ENCODE data around the gene DNAJC15. TPM values are rescaled to one million over a fixed set of nuclear protein-coding genes. Genes with fewer than 3 reads are reported as not detected.

DNAJC15 gene
- total RNA-seq, result 10 to 100 TPM; 12.3 to 14.2 TPM

DNA sequence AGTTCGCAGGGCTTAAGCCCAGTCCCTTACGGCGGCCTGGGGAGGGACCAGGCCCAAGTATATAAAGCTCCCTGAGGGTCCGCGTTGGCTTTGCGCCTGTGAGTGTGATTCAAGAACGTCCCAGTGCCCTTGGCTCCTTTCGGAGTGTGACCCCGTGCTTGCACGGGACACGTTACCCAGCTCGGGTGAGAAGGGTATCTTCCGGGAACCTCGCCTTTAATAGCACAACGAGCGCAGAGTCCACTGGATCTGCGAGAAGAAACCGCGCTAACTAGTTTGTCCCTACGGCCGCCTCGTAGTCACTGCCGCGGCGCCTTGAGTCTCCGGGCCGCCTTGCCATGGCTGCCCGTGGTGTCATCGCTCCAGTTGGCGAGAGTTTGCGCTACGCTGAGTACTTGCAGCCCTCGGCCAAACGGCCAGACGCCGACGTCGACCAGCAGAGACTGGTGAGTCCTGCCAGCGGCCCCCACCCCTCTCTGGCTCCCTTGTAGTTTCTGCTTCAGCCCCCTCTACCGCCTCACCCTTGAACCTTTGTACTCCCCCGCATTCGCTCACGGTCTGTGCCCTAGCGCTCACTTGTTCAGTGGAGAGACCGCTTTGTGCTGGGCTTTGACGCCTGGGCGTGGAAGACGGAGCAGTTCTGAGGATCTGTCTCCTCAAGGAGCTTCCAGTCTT lies at the start of gene DNAJC15:
Gene DNAJC15, plus strand, starts transcription at position 298 of the 675 bp plus-strand sequence. Its CDS starts 41 bp downstream, at position 339.
- CTCF ChIA-PET, result interaction anchor here (0.6 to 2.4 kb wide), 14 partner anchors 9 to 59 kb away, joined by 3 to 8 read pairs (median 3); no protein-coding TSS in a partner anchor
- H3K27me3 Mint-ChIP-seq (ENCODE audit: low read depth), result no peaks in the 10 kb centered on the region

DNA sequence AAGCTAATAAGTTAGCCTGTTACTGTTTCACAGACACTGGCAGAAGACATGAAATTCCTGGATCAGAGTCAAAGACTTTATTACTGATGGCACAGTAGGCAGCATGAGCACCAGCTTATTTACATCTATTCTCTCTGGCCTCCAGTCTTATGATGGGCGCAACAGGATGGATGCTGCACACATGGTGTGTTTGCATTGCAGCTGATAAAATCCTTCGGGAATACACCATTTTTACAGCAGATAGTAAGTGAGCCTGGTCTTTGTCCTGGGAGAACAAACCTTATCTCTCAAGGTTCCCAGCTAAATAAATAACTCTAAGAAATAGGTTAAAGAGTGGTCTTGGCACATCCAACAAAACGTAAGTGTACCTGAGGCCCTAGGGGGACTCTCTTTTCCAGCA lies 47.3 kb upstream of the DNAJC15 start:
- ATAC-seq (no peak), DNase-seq (no peak)
- Mint-ChIP-seq H3K4me1 (ENCODE audit: low read depth) (peaks cover 17% of the 10 kb centered on the region), H3K9me3 (ENCODE audit: insufficient read depth) (peaks cover 6% of the 10 kb centered on the region), H3K36me3 (ENCODE audit: low read depth) (peaks cover 58% of the 10 kb centered on the region), H3K4me3 (no peak overlapping the region), H3K27ac (no peak overlapping the region), H3K27me3 (ENCODE audit: low read depth) (no peaks in the 10 kb centered on the region)
- CTCF ChIA-PET, result interaction anchor here (0.7 to 1.2 kb wide), 2 partner anchors 12 to 657 kb away, joined by 3 read pairs; no protein-coding TSS in a partner anchor
- POLR2A ChIA-PET, result no interaction called here

More for the DNA sequence above, at the start of gene DNAJC15:
- peak; percentile 94 for ATAC-seq
- H3K4me3 Mint-ChIP-seq, result peak within 1 kb of the TSS; percentile 95
- peaks cover 15% of the 10 kb centered on the region for H3K4me1 Mint-ChIP-seq (ENCODE audit: low read depth)
- POLR2A ChIA-PET, result interaction anchor here (0.6 to 3.9 kb wide), 6 partner anchors 26 to 440 kb away, joined by 3 to 37 read pairs (median 5); partner anchors contain the start of gene EPSTI1
- H3K27ac Mint-ChIP-seq, result peak within 1 kb of the TSS; percentile 95
- peaks cover 17% of the 10 kb centered on the region for H3K36me3 Mint-ChIP-seq (ENCODE audit: low read depth)
- no peaks in the 10 kb centered on the region for H3K9me3 Mint-ChIP-seq (ENCODE audit: insufficient read depth)
- DNase-seq, result peak; percentile 82

DNA sequence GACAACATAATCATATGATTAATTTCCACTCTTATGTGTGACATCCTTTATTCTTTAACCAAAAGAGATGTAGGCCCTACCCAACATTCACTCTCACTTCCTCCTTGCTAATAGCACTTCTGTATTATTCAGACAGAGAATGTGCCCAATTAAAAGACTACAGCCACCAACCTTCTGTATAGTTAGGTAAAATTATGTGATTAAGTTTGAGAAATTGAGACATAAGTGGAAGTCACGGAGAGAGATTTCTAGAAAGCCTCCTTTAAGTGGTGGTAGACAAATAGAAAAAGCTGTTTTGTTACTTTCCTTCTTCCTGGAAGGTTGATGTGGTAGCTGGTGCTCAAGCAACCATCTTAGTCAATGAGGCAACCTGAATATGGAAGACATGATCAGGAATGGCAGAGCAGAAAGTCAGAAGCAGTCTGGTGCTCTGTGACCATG lies 46.1 kb upstream of the DNAJC15 start:
- Mint-ChIP-seq H3K27me3 (ENCODE audit: low read depth) (no peaks in the 10 kb centered on the region), H3K4me3 (no peak overlapping the region), H3K27ac (peak overlapping the region; percentile 3), H3K4me1 (ENCODE audit: low read depth) (peaks cover 14% of the 10 kb centered on the region), H3K36me3 (ENCODE audit: low read depth) (peaks cover 58% of the 10 kb centered on the region), H3K9me3 (ENCODE audit: insufficient read depth) (peaks cover 6% of the 10 kb centered on the region)
- CTCF ChIA-PET, result interaction anchor here (1.2 to 1.6 kb wide), 2 partner anchors 10 to 14 kb away, joined by 3 to 5 read pairs; no protein-coding TSS in a partner anchor
- ATAC-seq, result no peak
- DNase-seq, result no peak
- POLR2A ChIA-PET, result interaction anchor here (1.7 kb wide), 1 partner anchor 14 kb away, joined by 4 read pairs; the partner anchor contains the start of gene EPSTI1

DNA sequence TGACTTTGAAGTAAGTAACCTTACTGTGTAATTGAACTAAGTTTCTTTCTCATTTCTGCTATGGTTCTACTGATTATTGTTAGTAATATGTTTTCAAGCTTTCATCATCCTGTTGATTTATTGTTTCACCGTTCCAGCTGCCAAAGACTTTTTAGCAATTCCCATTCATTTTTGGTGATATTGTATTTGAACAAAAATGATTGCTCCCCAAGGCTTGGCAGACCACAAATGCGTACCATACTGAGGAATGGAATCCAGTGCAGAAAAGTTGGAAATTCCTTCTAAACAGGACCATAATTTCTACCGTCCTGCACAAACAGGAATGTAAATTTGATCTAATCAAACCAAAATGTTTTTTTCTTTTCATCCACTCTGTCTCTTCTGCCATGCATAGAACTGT lies 42.1 kb upstream of the DNAJC15 start:
- no peak overlapping the region for H3K4me3 Mint-ChIP-seq
- peaks cover 30% of the 10 kb centered on the region for H3K4me1 Mint-ChIP-seq (ENCODE audit: low read depth)
- DNase-seq, result no peak
- ChIA-PET CTCF (interaction anchor here (2.6 kb wide), 1 partner anchor 9 kb away, joined by 6 read pairs; no protein-coding TSS in a partner anchor), POLR2A (interaction anchor here (2.7 kb wide), 1 partner anchor 10 kb away, joined by 14 read pairs; the partner anchor contains the start of gene EPSTI1)
- H3K27me3 Mint-ChIP-seq (ENCODE audit: low read depth), result no peaks in the 10 kb centered on the region
- no peak for ATAC-seq
- H3K27ac Mint-ChIP-seq, result no peak overlapping the region
- H3K9me3 Mint-ChIP-seq (ENCODE audit: insufficient read depth), result peaks cover 6% of the 10 kb centered on the region
- peaks cover 67% of the 10 kb centered on the region for H3K36me3 Mint-ChIP-seq (ENCODE audit: low read depth)

DNA sequence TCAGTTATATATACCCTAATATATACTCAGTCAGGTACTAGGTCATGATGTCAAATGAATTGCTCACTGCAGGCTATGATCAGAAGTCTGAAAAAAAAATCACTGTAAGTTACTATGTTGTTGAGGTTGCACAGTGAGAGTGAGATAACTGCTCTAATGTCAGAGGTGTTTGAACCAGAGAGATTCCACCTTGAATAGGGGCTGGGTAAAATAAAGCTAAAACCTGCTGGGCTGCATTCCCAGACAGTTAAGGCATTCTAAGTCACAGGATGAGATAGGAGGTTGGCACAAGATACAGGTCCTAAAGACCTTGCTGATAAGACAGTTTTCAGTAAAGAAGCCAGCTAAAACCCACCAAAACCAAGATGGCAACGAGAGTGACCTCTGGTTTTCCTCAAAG lies 41.5 kb upstream of the DNAJC15 start:
- Mint-ChIP-seq H3K27ac (no peak overlapping the region), H3K27me3 (ENCODE audit: low read depth) (no peaks in the 10 kb centered on the region), H3K36me3 (ENCODE audit: low read depth) (peaks cover 66% of the 10 kb centered on the region)

DNA sequence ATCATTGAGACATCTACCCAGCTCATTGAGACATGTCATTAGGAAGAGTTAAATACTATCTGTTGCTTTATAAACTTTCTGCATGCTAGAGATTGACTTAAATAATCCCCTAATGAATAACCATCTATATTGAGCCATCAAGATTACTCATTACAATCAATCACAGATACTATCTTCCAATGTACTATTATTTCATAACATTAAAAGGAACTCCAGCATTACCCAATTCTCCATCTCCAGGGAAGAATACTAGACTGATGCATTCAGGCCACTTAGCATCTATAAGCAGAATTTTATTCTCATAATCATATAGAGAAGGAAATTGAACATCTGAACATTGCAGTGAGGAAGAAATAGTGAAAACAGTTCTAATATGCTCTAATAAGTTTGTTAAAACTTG lies 39.4 kb upstream of the DNAJC15 start:
- CTCF ChIA-PET, result no interaction called here
- POLR2A ChIA-PET, result interaction anchor here (1.2 kb wide), 1 partner anchor 9 kb away, joined by 4 read pairs; no protein-coding TSS in a partner anchor
- Mint-ChIP-seq H3K27me3 (ENCODE audit: low read depth) (no peaks in the 10 kb centered on the region), H3K9me3 (ENCODE audit: insufficient read depth) (peaks cover 6% of the 10 kb centered on the region), H3K4me1 (ENCODE audit: low read depth) (peaks cover 34% of the 10 kb centered on the region), H3K27ac (no peak overlapping the region), H3K4me3 (no peak overlapping the region), H3K36me3 (ENCODE audit: low read depth) (peaks cover 60% of the 10 kb centered on the region)
- DNase-seq, result no peak
- ATAC-seq, result no peak

More for the DNA sequence above, 41.5 kb upstream of the DNAJC15 start:
- POLR2A ChIA-PET, result interaction anchor here (2.7 kb wide), 1 partner anchor 10 kb away, joined by 14 read pairs; the partner anchor contains the start of gene EPSTI1
- CTCF ChIA-PET, result interaction anchor here (1.2 to 2.6 kb wide), 3 partner anchors 9 to 12 kb away, joined by 3 to 6 read pairs (median 5); no protein-coding TSS in a partner anchor
- peaks cover 6% of the 10 kb centered on the region for H3K9me3 Mint-ChIP-seq (ENCODE audit: insufficient read depth)
- H3K4me3 Mint-ChIP-seq, result no peak overlapping the region
- no peak for ATAC-seq
- no peak for DNase-seq
- peaks cover 30% of the 10 kb centered on the region for H3K4me1 Mint-ChIP-seq (ENCODE audit: low read depth)

DNA sequence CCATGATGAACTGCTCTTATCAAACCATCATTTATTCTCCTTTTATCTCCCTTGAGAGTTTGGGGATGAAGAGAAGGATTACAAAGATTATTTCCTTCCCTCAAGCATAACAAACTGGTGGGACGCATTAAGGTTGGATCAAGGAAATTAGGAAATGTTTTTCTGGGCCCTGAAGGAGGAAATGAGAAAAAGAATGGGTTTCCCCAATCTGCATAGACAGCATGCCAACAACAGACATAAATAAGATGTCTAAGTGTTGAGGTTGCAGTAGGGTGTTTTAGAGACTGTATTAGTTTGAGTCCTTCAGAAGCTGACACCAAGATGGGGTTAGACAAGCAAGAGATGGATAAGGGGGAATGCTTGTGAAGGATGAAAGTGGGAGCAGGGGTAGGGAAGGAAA lies 38.7 kb upstream of the DNAJC15 start:
- peaks cover 6% of the 10 kb centered on the region for H3K9me3 Mint-ChIP-seq (ENCODE audit: insufficient read depth)
- POLR2A ChIA-PET, result no interaction called here
- peaks cover 39% of the 10 kb centered on the region for H3K4me1 Mint-ChIP-seq (ENCODE audit: low read depth)
- H3K4me3 Mint-ChIP-seq, result no peak overlapping the region
- H3K36me3 Mint-ChIP-seq (ENCODE audit: low read depth), result peaks cover 63% of the 10 kb centered on the region
- H3K27me3 Mint-ChIP-seq (ENCODE audit: low read depth), result no peaks in the 10 kb centered on the region
- no peak overlapping the region for H3K27ac Mint-ChIP-seq
- ATAC-seq, result no peak
- CTCF ChIA-PET, result interaction anchor here (0.6 to 1.0 kb wide), 3 partner anchors 13 to 231 kb away, joined by 3 read pairs; no protein-coding TSS in a partner anchor
- no peak for DNase-seq

DNA sequence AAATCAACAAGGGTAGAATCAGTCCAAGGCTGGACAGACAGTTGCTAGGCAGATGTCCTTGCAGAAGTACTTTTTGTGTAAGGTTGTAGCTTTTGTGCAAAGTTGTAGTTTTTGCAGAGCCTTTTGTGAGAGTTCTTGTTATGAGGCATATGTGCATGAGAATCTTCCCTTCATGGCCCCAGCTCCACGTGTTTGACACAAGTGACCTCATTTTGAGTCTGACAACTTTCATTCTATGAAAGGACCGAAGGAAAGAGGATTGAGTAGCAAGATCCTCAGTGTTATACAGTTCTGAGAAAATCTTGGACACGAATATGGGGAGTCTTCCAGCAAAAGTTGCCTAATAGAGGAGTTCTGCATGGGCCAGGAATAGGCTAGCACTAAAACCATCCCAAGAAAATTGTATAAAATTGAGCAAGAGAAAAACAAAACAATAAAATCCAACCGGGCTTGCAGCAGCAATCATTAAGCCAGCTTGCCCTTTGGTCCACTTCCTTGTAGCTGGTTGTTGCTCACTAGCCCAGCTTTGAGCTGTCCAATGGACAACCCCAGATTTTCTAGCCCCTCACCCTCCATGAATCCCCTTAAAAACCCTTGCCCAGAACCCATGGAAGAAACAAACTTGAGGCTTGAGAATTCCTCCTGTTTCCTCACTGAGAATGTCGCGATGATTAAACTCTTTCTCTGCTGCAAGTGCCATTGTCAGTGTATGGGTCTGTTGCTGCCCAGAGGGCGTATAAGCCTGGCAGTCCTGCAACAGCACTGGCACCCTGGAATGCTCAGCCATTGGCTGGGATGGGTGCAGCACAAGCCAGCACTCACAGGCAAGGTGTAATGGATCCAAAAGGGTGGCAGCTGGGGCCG lies 37.8 kb upstream of the DNAJC15 start:
- CTCF ChIA-PET, result interaction anchor here (0.6 to 1.2 kb wide), 4 partner anchors 13 to 37 kb away, joined by 3 read pairs; no protein-coding TSS in a partner anchor
- POLR2A ChIA-PET, result interaction anchor here (0.6 kb wide), 1 partner anchor 892 kb away, joined by 3 read pairs; no protein-coding TSS in a partner anchor
- H3K36me3 Mint-ChIP-seq (ENCODE audit: low read depth), result peaks cover 64% of the 10 kb centered on the region
- peaks cover 45% of the 10 kb centered on the region for H3K4me1 Mint-ChIP-seq (ENCODE audit: low read depth)
- no peaks in the 10 kb centered on the region for H3K27me3 Mint-ChIP-seq (ENCODE audit: low read depth)
- DNase-seq (no peak), ATAC-seq (no peak)
- no peak overlapping the region for H3K27ac Mint-ChIP-seq
- no peak overlapping the region for H3K4me3 Mint-ChIP-seq
- no peaks in the 10 kb centered on the region for H3K9me3 Mint-ChIP-seq (ENCODE audit: insufficient read depth)

DNA sequence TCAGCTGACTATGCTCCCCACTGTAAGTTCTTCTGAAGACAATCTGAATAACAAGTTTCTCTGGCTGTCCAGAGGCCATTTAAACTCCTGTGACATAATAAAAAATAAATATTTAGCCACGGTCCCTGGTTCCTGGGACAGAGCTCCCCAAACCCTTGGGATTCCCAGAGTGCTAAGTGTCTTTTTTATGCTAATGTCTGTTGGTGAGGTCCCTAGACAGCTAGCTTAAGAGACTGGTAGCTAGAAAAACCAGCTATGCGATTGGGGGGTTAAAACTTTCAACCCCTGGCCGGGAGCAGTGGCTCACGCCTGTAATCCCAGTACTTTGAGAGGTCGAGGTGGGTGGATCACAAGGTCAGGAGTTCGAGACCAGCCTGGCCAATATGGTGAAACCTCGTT lies 37.2 kb upstream of the DNAJC15 start:
- H3K27me3 Mint-ChIP-seq (ENCODE audit: low read depth), result no peaks in the 10 kb centered on the region
- H3K9me3 Mint-ChIP-seq (ENCODE audit: insufficient read depth), result no peaks in the 10 kb centered on the region
- ChIA-PET POLR2A (interaction anchor here (0.6 kb wide), 1 partner anchor 891 kb away, joined by 3 read pairs; no protein-coding TSS in a partner anchor), CTCF (interaction anchor here (0.6 to 1.2 kb wide), 2 partner anchors 13 to 14 kb away, joined by 3 read pairs; no protein-coding TSS in a partner anchor)
- peaks cover 47% of the 10 kb centered on the region for H3K4me1 Mint-ChIP-seq (ENCODE audit: low read depth)
- peaks cover 66% of the 10 kb centered on the region for H3K36me3 Mint-ChIP-seq (ENCODE audit: low read depth)
- H3K4me3 Mint-ChIP-seq, result no peak overlapping the region
- DNase-seq (no peak), ATAC-seq (no peak)
- H3K27ac Mint-ChIP-seq, result no peak overlapping the region

DNA sequence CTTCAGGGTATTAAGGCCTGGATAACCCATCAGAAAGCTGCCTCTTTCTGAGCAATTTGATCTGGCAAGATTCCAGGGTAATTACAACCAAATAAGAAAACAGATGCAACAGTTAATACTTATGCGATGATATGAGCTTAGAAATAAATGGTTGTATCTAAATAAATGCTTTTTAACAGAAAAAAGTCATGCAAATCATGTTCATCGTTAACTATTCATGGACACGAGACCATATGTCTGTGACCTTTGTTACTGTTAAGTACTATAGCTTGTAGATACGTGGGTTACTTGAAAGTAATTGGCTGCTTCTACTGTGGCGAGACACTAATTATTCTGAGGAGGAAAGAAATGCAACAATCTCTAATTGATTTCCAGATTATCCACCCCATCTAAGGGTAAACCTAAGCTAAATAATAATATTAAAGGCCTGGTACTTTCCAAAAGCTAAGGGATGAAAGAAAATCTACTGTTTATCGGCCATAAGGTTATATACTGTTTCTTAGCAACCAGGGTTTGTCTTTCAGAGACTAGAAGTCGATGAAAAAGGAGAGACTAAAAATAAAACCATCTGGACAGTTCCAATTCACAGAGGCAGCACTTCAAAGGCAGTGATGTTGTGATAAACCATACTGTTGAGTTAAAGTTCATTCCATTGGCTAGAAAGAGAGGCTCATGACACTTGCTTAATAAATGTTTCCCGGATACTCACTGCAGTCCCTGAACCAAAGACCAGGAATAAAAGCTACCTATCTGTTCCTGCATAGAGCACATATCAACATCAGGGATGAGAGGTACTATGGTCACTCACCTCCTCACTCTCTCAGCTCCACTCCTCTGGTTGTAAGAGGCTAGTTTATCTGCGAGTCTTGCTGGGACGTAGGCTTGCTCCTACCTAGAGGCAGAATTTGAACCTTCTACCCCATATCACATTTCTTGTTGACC lies 32.8 kb upstream of the DNAJC15 start:
- H3K4me1 Mint-ChIP-seq (ENCODE audit: low read depth), result peaks cover 49% of the 10 kb centered on the region
- no peaks in the 10 kb centered on the region for H3K27me3 Mint-ChIP-seq (ENCODE audit: low read depth)
- ChIA-PET CTCF (interaction anchor here (1.0 to 3.9 kb wide), 7 partner anchors 9 to 94 kb away, joined by 3 to 33 read pairs (median 6); partner anchors contain the start of gene DNAJC15), POLR2A (interaction anchor here (0.6 to 4.7 kb wide), 9 partner anchors 9 to 205 kb away, joined by 3 to 37 read pairs (median 6); partner anchors contain the start of gene DNAJC15)
- peaks cover 44% of the 10 kb centered on the region for H3K36me3 Mint-ChIP-seq (ENCODE audit: low read depth)
- H3K27ac Mint-ChIP-seq, result peak overlapping the region; percentile 99
- H3K4me3 Mint-ChIP-seq, result peak overlapping the region; percentile 89
- DNase-seq, result no peak
- peak; percentile 35 for ATAC-seq
- no peaks in the 10 kb centered on the region for H3K9me3 Mint-ChIP-seq (ENCODE audit: insufficient read depth)

Data from activated CD8-positive, alpha-beta T cell treated with anti-CD3 and anti-CD28 coated beads, Interleukin-2, amount 10 ng/mL, durations not matched to agents 7 days and 5 days (primary cell).